Measurements from ENCODE around the gene CDON. TPM values are rescaled to one million over a fixed set of nuclear protein-coding genes. Genes with fewer than 3 reads are reported as not detected.

The CDON gene
- total and polyA plus RNA-seq, 2 donors (not counting 1 experiment from before 2014, with no cell fraction given) = 10.7 TPM

- no peaks in the 10 kb centered on the region for H3K27me3 ChIP-seq (ENCODE audit: control insufficient read depth, insufficient read depth, low read length)
- H3K4me3 ChIP-seq (replicated peaks in 1 of 4; ENCODE audit: control extremely low read depth in 1 of 4, insufficient read depth in 1 of 4, low read depth in 3 of 4, low read length in 4 of 4) = no peak overlapping the region
- H2AFZ ChIP-seq (ENCODE audit: low read length) = no peak overlapping the region
- H3K9ac ChIP-seq (ENCODE audit: insufficient read depth, low read length) = no peak overlapping the region
- H4K20me1 ChIP-seq (ENCODE audit: control insufficient read depth, extremely low read depth, insufficient read depth, low read length) = no peaks in the 10 kb centered on the region
- H3K9me3 ChIP-seq (ENCODE audit: control insufficient read depth, insufficient read depth, low read depth, low read length) = no peaks in the 10 kb centered on the region
- H3K36me3 ChIP-seq (ENCODE audit: control insufficient read depth, insufficient read depth, low read length) = no peaks in the 10 kb centered on the region
- H3K79me2 ChIP-seq (ENCODE audit: control insufficient read depth, insufficient read depth, low read length) = no peaks in the 10 kb centered on the region
- H3K27ac ChIP-seq (ENCODE audit: insufficient read depth, low read length) = no peak overlapping the region
- H3K4me1 ChIP-seq (ENCODE audit: control insufficient read depth, extremely low read depth, insufficient read depth, low read length) = no peaks in the 10 kb centered on the region
- TF ChIP-seq EZH2 (IDR thresholded peaks at IDR 0.05; ENCODE audit: low read length, missing control alignments) = no peak
- TF ChIP-seq, protein P1, sequence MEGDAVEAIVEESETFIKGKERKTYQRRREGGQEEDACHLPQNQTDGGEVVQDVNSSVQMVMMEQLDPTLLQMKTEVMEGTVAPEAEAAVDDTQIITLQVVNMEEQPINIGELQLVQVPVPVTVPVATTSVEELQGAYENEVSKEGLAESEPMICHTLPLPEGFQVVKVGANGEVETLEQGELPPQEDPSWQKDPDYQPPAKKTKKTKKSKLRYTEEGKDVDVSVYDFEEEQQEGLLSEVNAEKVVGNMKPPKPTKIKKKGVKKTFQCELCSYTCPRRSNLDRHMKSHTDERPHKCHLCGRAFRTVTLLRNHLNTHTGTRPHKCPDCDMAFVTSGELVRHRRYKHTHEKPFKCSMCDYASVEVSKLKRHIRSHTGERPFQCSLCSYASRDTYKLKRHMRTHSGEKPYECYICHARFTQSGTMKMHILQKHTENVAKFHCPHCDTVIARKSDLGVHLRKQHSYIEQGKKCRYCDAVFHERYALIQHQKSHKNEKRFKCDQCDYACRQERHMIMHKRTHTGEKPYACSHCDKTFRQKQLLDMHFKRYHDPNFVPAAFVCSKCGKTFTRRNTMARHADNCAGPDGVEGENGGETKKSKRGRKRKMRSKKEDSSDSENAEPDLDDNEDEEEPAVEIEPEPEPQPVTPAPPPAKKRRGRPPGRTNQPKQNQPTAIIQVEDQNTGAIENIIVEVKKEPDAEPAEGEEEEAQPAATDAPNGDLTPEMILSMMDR (conservative IDR thresholded peaks at IDR 0.05 in 1 of 2, IDR thresholded peaks at IDR 0.05 in 1 of 2; ENCODE audit: low read depth in 1 of 2, low read length in 2 of 2) = no peak
- no peak overlapping the region for H3K4me2 ChIP-seq (ENCODE audit: extremely low read depth, insufficient read depth, low read length)
- DNase-seq (ENCODE audit: low read depth in 2 of 2) = no peak
Measured at GRCh38 chr11:125978181-125978716, 84.4 kb downstream of the CDON start.

DNA sequence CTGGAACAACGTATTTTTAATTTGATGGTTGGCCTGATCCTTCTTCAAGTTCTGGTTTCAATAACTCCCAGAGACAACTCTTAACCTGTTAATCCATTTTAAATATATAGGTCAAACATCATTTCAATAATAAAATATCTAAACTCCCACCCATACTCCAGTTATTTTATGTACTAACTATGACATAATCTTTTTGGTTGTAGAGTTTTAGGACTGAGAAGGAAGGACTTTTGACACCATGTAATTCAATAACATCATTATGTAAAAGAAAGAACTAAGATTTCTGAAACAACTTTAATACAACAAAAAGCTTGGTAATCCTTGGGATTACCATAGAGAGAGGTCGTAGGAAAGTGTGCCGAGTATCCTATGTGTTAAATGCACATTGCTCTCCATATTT is 85.3 kb downstream of the CDON start:
- Histone ChIP-seq H2AFZ (ENCODE audit: low read length) (no peak overlapping the region), H3K9ac (ENCODE audit: insufficient read depth, low read length) (no peak overlapping the region), H3K27ac (ENCODE audit: insufficient read depth, low read length) (no peak overlapping the region), H3K79me2 (ENCODE audit: control insufficient read depth, insufficient read depth, low read length) (no peaks in the 10 kb centered on the region), H3K36me3 (ENCODE audit: control insufficient read depth, insufficient read depth, low read length) (no peaks in the 10 kb centered on the region), H3K27me3 (ENCODE audit: control insufficient read depth, insufficient read depth, low read length) (no peaks in the 10 kb centered on the region), H3K4me2 (ENCODE audit: extremely low read depth, insufficient read depth, low read length) (no peak overlapping the region), H3K4me1 (ENCODE audit: control insufficient read depth, extremely low read depth, insufficient read depth, low read length) (no peaks in the 10 kb centered on the region), H3K9me3 (ENCODE audit: control insufficient read depth, insufficient read depth, low read depth, low read length) (no peaks in the 10 kb centered on the region), H4K20me1 (ENCODE audit: control insufficient read depth, extremely low read depth, insufficient read depth, low read length) (no peaks in the 10 kb centered on the region), H3K4me3 (replicated peaks in 1 of 4; ENCODE audit: control extremely low read depth in 1 of 4, insufficient read depth in 1 of 4, low read depth in 3 of 4, low read length in 4 of 4) (no peak overlapping the region)
- no peak for DNase-seq (ENCODE audit: low read depth in 2 of 2)
- no peak for TF ChIP-seq EZH2 (IDR thresholded peaks at IDR 0.05; ENCODE audit: low read length, missing control alignments)
- TF ChIP-seq, protein P1 (conservative IDR thresholded peaks at IDR 0.05 in 1 of 2, IDR thresholded peaks at IDR 0.05 in 1 of 2; ENCODE audit: low read depth in 1 of 2, low read length in 2 of 2) = no peak

GRCh38 chr11:125976156-125976555 is 86.5 kb downstream of the CDON start:
- Histone ChIP-seq H4K20me1 (ENCODE audit: control insufficient read depth, extremely low read depth, insufficient read depth, low read length) (no peaks in the 10 kb centered on the region), H3K9ac (ENCODE audit: insufficient read depth, low read length) (no peak overlapping the region), H3K4me2 (ENCODE audit: extremely low read depth, insufficient read depth, low read length) (no peak overlapping the region), H3K36me3 (ENCODE audit: control insufficient read depth, insufficient read depth, low read length) (no peaks in the 10 kb centered on the region), H3K9me3 (ENCODE audit: control insufficient read depth, insufficient read depth, low read depth, low read length) (no peaks in the 10 kb centered on the region), H3K79me2 (ENCODE audit: control insufficient read depth, insufficient read depth, low read length) (no peaks in the 10 kb centered on the region), H2AFZ (ENCODE audit: low read length) (no peak overlapping the region), H3K4me3 (replicated peaks in 1 of 4; ENCODE audit: control extremely low read depth in 1 of 4, insufficient read depth in 1 of 4, low read depth in 3 of 4, low read length in 4 of 4) (no peak overlapping the region), H3K27ac (ENCODE audit: insufficient read depth, low read length) (no peak overlapping the region), H3K27me3 (ENCODE audit: control insufficient read depth, insufficient read depth, low read length) (no peaks in the 10 kb centered on the region), H3K4me1 (ENCODE audit: control insufficient read depth, extremely low read depth, insufficient read depth, low read length) (no peaks in the 10 kb centered on the region)
- no peak for DNase-seq (ENCODE audit: low read depth in 2 of 2)
- no peak for TF ChIP-seq EZH2 (IDR thresholded peaks at IDR 0.05; ENCODE audit: low read length, missing control alignments)
- TF ChIP-seq, protein P1 (conservative IDR thresholded peaks at IDR 0.05 in 1 of 2, IDR thresholded peaks at IDR 0.05 in 1 of 2; ENCODE audit: low read depth in 1 of 2, low read length in 2 of 2) = no peak
